ENCODE data around the gene EEFSEC.

- TF ChIP-seq ATF2 (IDR thresholded peaks at IDR 0.05; ENCODE audit: low read length), result no peak
- no peak for TF ChIP-seq JUND (IDR thresholded peaks at IDR 0.05; ENCODE audit: low read length)
- TF ChIP-seq CTCF (IDR thresholded peaks at IDR 0.05; ENCODE audit: control extremely low read depth in 1 of 3, insufficient read depth in 1 of 3, low read depth in 1 of 3, low read length in 3 of 3), result no peak
Observed at GRCh38 chr3:128190501-128190900, 37.2 kb downstream of the EEFSEC start.
